ENCODE measurements around the gene GNB2. TPM values are rescaled to one million over a fixed set of nuclear protein-coding genes. Genes with fewer than 3 reads are reported as not detected.

Gene GNB2
- total and polyA plus RNA-seq, 4 experiments from 2014 or later, result 48.3 to 144 (median 99.2) TPM

- Histone ChIP-seq H3K27ac (ENCODE audit: low read depth, low read length) (no peak overlapping the region), H3K4me1 (ENCODE audit: insufficient read depth, low read length) (peaks cover 30% of the 10 kb centered on the region), H3K4me3 (ENCODE audit: low read length in 2 of 2) (no peak overlapping the region), H3K9me3 (ENCODE audit: control insufficient read depth in 1 of 2, low read length in 2 of 2) (no peaks in the 10 kb centered on the region), H3K36me3 (ENCODE audit: insufficient read depth, low read length) (no peaks in the 10 kb centered on the region), H3K27me3 (ENCODE audit: insufficient read depth, low read length) (no peaks in the 10 kb centered on the region)
- H3K4me1 Mint-ChIP-seq, result peaks cover 19 to 48% (median 33%) of the 10 kb centered on the region in 4 donors
- ChIA-PET POLR2A (ENCODE audit: partially characterized antibody) (interaction anchor here (0.7 to 5.4 kb wide), 4 partner anchors 16 to 63 kb away, joined by 3 to 64 read pairs (median 24); partner anchors contain the start of genes FBXO24, LRCH4 and MOSPD3), CTCF (ENCODE audit: partially characterized antibody) (interaction anchor here (0.9 to 3.3 kb wide), 7 partner anchors 10 to 76 kb away, joined by 3 to 25 read pairs (median 5); partner anchors contain the start of genes MOSPD3 and POP7)
- no peak for DNase-seq
- no peak overlapping the region for H3K4me3 Mint-ChIP-seq
- no peaks in the 10 kb centered on the region for H3K36me3 Mint-ChIP-seq
- H3K27ac Mint-ChIP-seq, result peak overlapping the region in 6 of 7 donors; percentile 30 to 90 (median 60)
- intact Hi-C loops (cut with micrococcal nuclease), result no loop called here
- no peaks in the 10 kb centered on the region for H3K27me3 Mint-ChIP-seq
- peaks cover 0 to 2% (median 0%) of the 10 kb centered on the region in 8 donors for H3K9me3 Mint-ChIP-seq
Observed at GRCh38 chr7:100629117-100629716, 44.3 kb upstream of the GNB2 start.

- Histone ChIP-seq H3K9me3 (ENCODE audit: control insufficient read depth in 1 of 2, low read length in 2 of 2) (no peaks in the 10 kb centered on the region), H3K27me3 (ENCODE audit: insufficient read depth, low read length) (no peaks in the 10 kb centered on the region), H3K4me1 (ENCODE audit: insufficient read depth, low read length) (peaks cover 26% of the 10 kb centered on the region), H3K4me3 (ENCODE audit: low read length in 2 of 2) (no peak overlapping the region), H3K36me3 (ENCODE audit: insufficient read depth, low read length) (no peaks in the 10 kb centered on the region), H3K27ac (ENCODE audit: low read depth, low read length) (no peak overlapping the region)
- ChIA-PET CTCF (ENCODE audit: partially characterized antibody) (interaction anchor here (0.9 to 3.3 kb wide), 7 partner anchors 9 to 75 kb away, joined by 3 to 25 read pairs (median 5); partner anchors contain the start of genes MOSPD3 and POP7), POLR2A (ENCODE audit: partially characterized antibody) (interaction anchor here (0.7 to 5.4 kb wide), 5 partner anchors 18 to 62 kb away, joined by 3 to 44 read pairs (median 4); partner anchors contain the start of genes FBXO24, GNB2, LRCH4 and MOSPD3)
- Mint-ChIP-seq H3K27me3 (no peaks in the 10 kb centered on the region), H3K36me3 (no peaks in the 10 kb centered on the region), H3K4me1 (peaks cover 18 to 46% (median 32%) of the 10 kb centered on the region in 4 donors), H3K4me3 (peak overlapping the region in 1 of 8 donors; percentile 11), H3K9me3 (peaks cover 0 to 2% (median 0%) of the 10 kb centered on the region in 8 donors), H3K27ac (peak overlapping the region in 5 of 7 donors; percentile 61 to 84 (median 77))
- DNase-seq, result no peak
- intact Hi-C loops (cut with micrococcal nuclease), result no loop called here
Observed at GRCh38 chr7:100630066-100630465, 43.5 kb upstream of the GNB2 start.

GRCh38 chr7:100632951-100633717, 40.4 kb upstream of the GNB2 start:
- Histone ChIP-seq H3K36me3 (ENCODE audit: insufficient read depth, low read length) (no peaks in the 10 kb centered on the region), H3K27ac (ENCODE audit: low read depth, low read length) (peak overlapping the region; percentile 58), H3K4me1 (ENCODE audit: insufficient read depth, low read length) (peaks cover 8% of the 10 kb centered on the region), H3K27me3 (ENCODE audit: insufficient read depth, low read length) (no peaks in the 10 kb centered on the region), H3K9me3 (ENCODE audit: control insufficient read depth in 1 of 2, low read length in 2 of 2) (no peaks in the 10 kb centered on the region), H3K4me3 (ENCODE audit: low read length in 2 of 2) (peak overlapping the region; percentile 22 to 68)
- H3K36me3 Mint-ChIP-seq, result no peaks in the 10 kb centered on the region
- H3K27me3 Mint-ChIP-seq, result no peaks in the 10 kb centered on the region
- CTCF ChIA-PET (ENCODE audit: partially characterized antibody), result interaction anchor here (0.7 to 4.5 kb wide), 26 partner anchors 11 to 91 kb away, joined by 3 to 53 read pairs (median 5); partner anchors contain the start of genes FBXO24, LRCH4, MOSPD3 and PCOLCE
- peak overlapping the region; percentile 76 to 89 (median 85) for H3K4me3 Mint-ChIP-seq
- peak; percentile 45 to 66 (median 55) for DNase-seq
- peak overlapping the region in 6 of 7 donors; percentile 42 to 91 (median 76) for H3K27ac Mint-ChIP-seq
- H3K4me1 Mint-ChIP-seq, result peaks cover 10 to 26% (median 18%) of the 10 kb centered on the region in 4 donors
- POLR2A ChIA-PET (ENCODE audit: partially characterized antibody), result interaction anchor here (0.8 to 3.1 kb wide), 12 partner anchors 20 to 73 kb away, joined by 3 to 44 read pairs (median 7); partner anchors contain the start of genes FBXO24, GIGYF1, GNB2 and LRCH4
- H3K9me3 Mint-ChIP-seq, result peaks cover 0 to 2% (median 0%) of the 10 kb centered on the region in 8 donors
- intact Hi-C loops (cut with micrococcal nuclease), result loop anchor here (1.0 to 2.0 kb wide), 3 partner anchors 40 to 64 kb away; partner anchors contain the start of gene GNB2

- intact Hi-C loops (cut with micrococcal nuclease), result no loop called here
- no peak overlapping the region for H3K4me3 ChIP-seq (ENCODE audit: low read length in 2 of 2)
- no peaks in the 10 kb centered on the region for H3K9me3 Mint-ChIP-seq
- H3K27ac Mint-ChIP-seq, result no peak overlapping the region
- CTCF ChIA-PET (ENCODE audit: partially characterized antibody), result interaction anchor here (1.2 to 2.8 kb wide), 5 partner anchors 11 to 86 kb away, joined by 3 to 12 read pairs (median 6); no protein-coding TSS in a partner anchor
- no peak overlapping the region for H3K4me3 Mint-ChIP-seq
- no peaks in the 10 kb centered on the region for H3K4me1 Mint-ChIP-seq
- H3K27me3 ChIP-seq (ENCODE audit: insufficient read depth, low read length), result no peaks in the 10 kb centered on the region
- no peaks in the 10 kb centered on the region for H3K4me1 ChIP-seq (ENCODE audit: insufficient read depth, low read length)
- H3K36me3 Mint-ChIP-seq, result no peaks in the 10 kb centered on the region
- POLR2A ChIA-PET (ENCODE audit: partially characterized antibody), result interaction anchor here (0.8 kb wide), 1 partner anchor 27 kb away, joined by 4 read pairs; the partner anchor contains the start of gene MOSPD3
- DNase-seq, result no peak
- no peaks in the 10 kb centered on the region for H3K9me3 ChIP-seq (ENCODE audit: control insufficient read depth in 1 of 2, low read length in 2 of 2)
- H3K27ac ChIP-seq (ENCODE audit: low read depth, low read length), result no peak overlapping the region
- H3K36me3 ChIP-seq (ENCODE audit: insufficient read depth, low read length), result no peaks in the 10 kb centered on the region
- H3K27me3 Mint-ChIP-seq, result peaks cover 0 to 4% of the 10 kb centered on the region in 2 donors
Observed at GRCh38 chr7:100639995-100640516, 33.5 kb upstream of the GNB2 start.

- no peak overlapping the region for H3K27ac ChIP-seq (ENCODE audit: low read depth, low read length)
- no peak overlapping the region for H3K27ac Mint-ChIP-seq
- intact Hi-C loops (cut with micrococcal nuclease), result no loop called here
Observed at GRCh38 chr7:100640517-100641440, 32.8 kb upstream of the GNB2 start.

GRCh38 chr7:100641463-100641859, 32.1 kb upstream of the GNB2 start, which contains the start of gene TFR2:
Gene TFR2, minus strand, starts transcription at chr7:100641552. Its CDS starts 43 bp downstream, at chr7:100641509.
- Histone ChIP-seq H3K27me3 (ENCODE audit: insufficient read depth, low read length) (no peaks in the 10 kb centered on the region), H3K4me3 (ENCODE audit: low read length in 2 of 2) (no peak within 1 kb of the TSS), H3K27ac (ENCODE audit: low read depth, low read length) (no peak within 1 kb of the TSS), H3K4me1 (ENCODE audit: insufficient read depth, low read length) (no peaks in the 10 kb centered on the region), H3K9me3 (ENCODE audit: control insufficient read depth in 1 of 2, low read length in 2 of 2) (no peaks in the 10 kb centered on the region), H3K36me3 (ENCODE audit: insufficient read depth, low read length) (no peaks in the 10 kb centered on the region)
- no peak for DNase-seq
- intact Hi-C loops (cut with micrococcal nuclease), result no loop called here
- POLR2A ChIA-PET (ENCODE audit: partially characterized antibody), result no interaction called here
- Mint-ChIP-seq H3K27ac (no peak within 1 kb of the TSS), H3K36me3 (no peaks in the 10 kb centered on the region), H3K27me3 (peaks cover 0 to 4% of the 10 kb centered on the region in 2 donors), H3K4me1 (no peaks in the 10 kb centered on the region), H3K4me3 (no peak within 1 kb of the TSS), H3K9me3 (no peaks in the 10 kb centered on the region)
- CTCF ChIA-PET (ENCODE audit: partially characterized antibody), result no interaction called here

More at GRCh38 chr7:100640517-100641440, 32.8 kb upstream of the GNB2 start:
- POLR2A ChIA-PET (ENCODE audit: partially characterized antibody), result no interaction called here
- no peaks in the 10 kb centered on the region for H3K36me3 ChIP-seq (ENCODE audit: insufficient read depth, low read length)
- H3K27me3 Mint-ChIP-seq, result peaks cover 0 to 4% of the 10 kb centered on the region in 2 donors
- CTCF ChIA-PET (ENCODE audit: partially characterized antibody), result interaction anchor here (2.4 to 2.8 kb wide), 2 partner anchors 11 to 51 kb away, joined by 8 to 12 read pairs; no protein-coding TSS in a partner anchor
- H3K9me3 Mint-ChIP-seq, result no peaks in the 10 kb centered on the region
- H3K9me3 ChIP-seq (ENCODE audit: control insufficient read depth in 1 of 2, low read length in 2 of 2), result no peaks in the 10 kb centered on the region
- no peak overlapping the region for H3K4me3 ChIP-seq (ENCODE audit: low read length in 2 of 2)
- no peaks in the 10 kb centered on the region for H3K4me1 Mint-ChIP-seq
- no peaks in the 10 kb centered on the region for H3K27me3 ChIP-seq (ENCODE audit: insufficient read depth, low read length)
- no peaks in the 10 kb centered on the region for H3K4me1 ChIP-seq (ENCODE audit: insufficient read depth, low read length)
- DNase-seq, result no peak
- no peak overlapping the region for H3K4me3 Mint-ChIP-seq
- H3K36me3 Mint-ChIP-seq, result no peaks in the 10 kb centered on the region
